Right lobe of liver (tissue), 6 donors: ENCODE data around the gene PHLDA2. TPM values are rescaled to one million over a fixed set of nuclear protein-coding genes. Genes with fewer than 3 reads are reported as not detected.

Experiments
- ATAC-seq, 4 donors: fragments of 200-7000 bp; cut with Tn5 transposase; one replicate each; pipeline ENCODE4 v1.9.1; 2020; ENCODE audit warnings: mild to moderate bottlenecking in 4 of 4, moderate library complexity in 4 of 4
- DNase-seq, 3 donors: peaks; one replicate each; pipeline ENCODE4 v3.0.0-alpha.2; 2020
- H3K27ac ChIP-seq, 3 donors: fragments of 200-600 bp; one replicate each; pipeline ENCODE4 v1.8.0; 2022
- H3K27me3 ChIP-seq, 2 donors: fragments of 200-600 bp; one replicate each; pipeline ENCODE4 v1.8.0; 2022
- H3K36me3 ChIP-seq, 4 donors: fragments of 200-600 bp; sonication (generic) in 1 of 4; one replicate each; pipeline versions ENCODE4 v1.5.1 to v1.8.0; 2017 to 2022; ENCODE audit warnings: control low read depth in 1 of 4
- H3K4me1 ChIP-seq, 4 donors: fragments of 200-600 bp; sonication (generic) in 1 of 4; one replicate each; pipeline versions ENCODE4 v1.5.1 to v1.8.0; 2017 to 2022; ENCODE audit warnings: control low read depth in 1 of 4
- H3K4me3 ChIP-seq, 3 donors: fragments of 200-600 bp; one replicate each; pipeline ENCODE4 v1.8.0; 2022
- H3K9me3 ChIP-seq, 4 donors: fragments of 200-600 bp; sonication (generic) in 1 of 4; one replicate each; pipeline versions ENCODE4 v1.5.1 to v1.8.0; 2017 to 2022; ENCODE audit warnings: control low read depth in 1 of 4
- POLR2A ChIP-seq: fragments of 450-650 bp; IDR thresholded peaks from one replicate; pipeline ENCODE4 v1.6.1; 2017; ENCODE audit warnings: antibody characterized with exemption, mild to moderate bottlenecking
- WGBS: methylation state at CpG from one replicate; pipeline ENCODE4 v1.1.6; 2018; ENCODE audit warnings: low coverage, low lambda C conversion rate; ENCODE audit not compliant: insufficient coverage; ENCODE audit errors: missing lambda C conversion rate; 5-methylcytosine and 5-hydroxymethylcytosine counted together
- intact Hi-C, 2 donors: fragments of 100-400 bp; cut with DNase I; formaldehyde crosslinking; loops; one replicate each; pipeline versions ENCODE4 v1.11.2 to v1.14.1; 2022
- total RNA-seq, 6 experiments: library from RNA; depleted of rRNA in 2 of 6; stranded (reverse); fragments of >200 nt in 2 of 6; fragmentation: NEBNext Ultra II Directional in 3 of 6; extraction: Animal tissue kit (Norgen Biotek cat#: 25700) in 3 of 6; gene quantifications; one replicate each; pipeline versions ENCODE4 v1.1.0 to v1.2.4, GENCODE V29; 2016 to 2023
- TF ChIP-seq, protein P1 (sequence below), 4 donors: fragments of 200-600 bp in 3 of 4; fragments of 450-650 bp in 1 of 4; IDR thresholded peaks; one replicate each; pipeline versions ENCODE4 v1.5.1 to v1.8.0; 2016 to 2022; ENCODE audit warnings: antibody characterized with exemption in 4 of 4, mild to moderate bottlenecking in 2 of 4
- donor health status: DM: no; HTN: yes; CAD: no.
- donor health status: DM: no; HTN: no; CAD: no.
- donor health status: DM: no; HTN: no; CAD: no.
- donor health status: DM: no; HTN: yes; CAD: no.
- donor health status: DM: no; HTN: yes; CAD: no.

The PHLDA2 gene
- total RNA-seq, 6 experiments from 2014 or later, result 0.51 to 12.7 (median 5.9) TPM; not detected in 1

DNA sequence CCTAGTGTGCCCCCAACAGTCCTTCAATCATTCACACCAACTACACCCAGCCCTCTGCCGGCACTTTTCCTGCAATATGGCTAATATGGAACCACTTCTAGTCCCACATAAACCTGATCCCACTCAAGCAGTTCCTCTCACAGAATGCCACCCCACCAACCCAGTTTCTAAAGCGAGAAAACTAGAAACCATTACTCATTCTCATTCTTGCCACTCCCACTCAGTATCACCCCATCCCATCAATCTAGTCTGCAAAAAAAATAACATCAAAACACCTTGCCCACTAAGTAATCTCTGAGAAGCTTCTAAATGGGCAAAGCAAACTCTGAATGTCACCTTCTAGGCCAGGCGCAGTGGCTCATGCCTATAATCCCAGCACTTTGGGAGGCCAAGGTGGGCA, 45.1 kb upstream of the PHLDA2 start:
- no peaks in the 10 kb centered on the region for H3K4me1 ChIP-seq
- H3K9me3 ChIP-seq, result no peaks in the 10 kb centered on the region
- intact Hi-C loops, result no loop called here
- ATAC-seq (no peak), DNase-seq (no peak)
- no peak overlapping the region for H3K4me3 ChIP-seq
- no peaks in the 10 kb centered on the region for H3K27me3 ChIP-seq
- 91% methylated on average over 3 of the region's 3 CpGs for WGBS
- H3K36me3 ChIP-seq, result peaks cover 7 to 93% (median 49%) of the 10 kb centered on the region in 4 donors
- H3K27ac ChIP-seq, result no peak overlapping the region
- TF ChIP-seq, protein P1, sequence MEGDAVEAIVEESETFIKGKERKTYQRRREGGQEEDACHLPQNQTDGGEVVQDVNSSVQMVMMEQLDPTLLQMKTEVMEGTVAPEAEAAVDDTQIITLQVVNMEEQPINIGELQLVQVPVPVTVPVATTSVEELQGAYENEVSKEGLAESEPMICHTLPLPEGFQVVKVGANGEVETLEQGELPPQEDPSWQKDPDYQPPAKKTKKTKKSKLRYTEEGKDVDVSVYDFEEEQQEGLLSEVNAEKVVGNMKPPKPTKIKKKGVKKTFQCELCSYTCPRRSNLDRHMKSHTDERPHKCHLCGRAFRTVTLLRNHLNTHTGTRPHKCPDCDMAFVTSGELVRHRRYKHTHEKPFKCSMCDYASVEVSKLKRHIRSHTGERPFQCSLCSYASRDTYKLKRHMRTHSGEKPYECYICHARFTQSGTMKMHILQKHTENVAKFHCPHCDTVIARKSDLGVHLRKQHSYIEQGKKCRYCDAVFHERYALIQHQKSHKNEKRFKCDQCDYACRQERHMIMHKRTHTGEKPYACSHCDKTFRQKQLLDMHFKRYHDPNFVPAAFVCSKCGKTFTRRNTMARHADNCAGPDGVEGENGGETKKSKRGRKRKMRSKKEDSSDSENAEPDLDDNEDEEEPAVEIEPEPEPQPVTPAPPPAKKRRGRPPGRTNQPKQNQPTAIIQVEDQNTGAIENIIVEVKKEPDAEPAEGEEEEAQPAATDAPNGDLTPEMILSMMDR (IDR thresholded peaks at IDR 0.05), result no peak
- no peak for TF ChIP-seq POLR2A

DNA sequence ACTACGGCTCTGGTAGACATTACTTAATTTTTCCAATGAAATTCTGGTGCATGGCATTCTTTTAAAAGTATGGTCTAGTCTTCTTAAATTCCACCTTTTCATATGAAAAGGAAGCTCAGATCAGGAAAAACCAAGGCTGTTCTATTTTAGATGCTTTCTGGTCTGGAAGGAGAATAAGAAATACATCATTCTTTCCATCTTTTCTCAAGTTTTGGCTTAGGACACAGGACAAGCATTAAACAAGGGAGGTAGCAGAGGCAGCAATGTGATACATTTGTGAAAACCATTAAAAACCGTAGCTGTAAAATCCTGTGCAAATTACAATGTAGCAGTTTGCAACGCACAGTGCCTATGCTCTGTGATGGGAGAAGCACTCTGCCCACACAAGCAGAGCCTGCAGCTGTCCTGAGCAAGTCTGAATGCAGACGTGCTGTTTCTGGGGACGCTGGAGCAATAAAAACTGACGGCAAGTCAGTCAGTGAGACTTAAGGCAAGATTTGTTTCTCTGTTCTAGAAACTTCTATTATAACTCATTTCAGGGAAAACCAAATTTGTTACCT, 39.2 kb upstream of the PHLDA2 start:
- no peak overlapping the region for H3K4me3 ChIP-seq
- TF ChIP-seq, protein P1 (IDR thresholded peaks at IDR 0.05), result no peak
- TF ChIP-seq POLR2A, result no peak
- no peak overlapping the region for H3K27ac ChIP-seq
- intact Hi-C loops, result no loop called here
- no peaks in the 10 kb centered on the region for H3K9me3 ChIP-seq
- no peaks in the 10 kb centered on the region for H3K4me1 ChIP-seq
- H3K36me3 ChIP-seq, result peaks cover 6 to 99% (median 49%) of the 10 kb centered on the region in 4 donors
- H3K27me3 ChIP-seq, result no peaks in the 10 kb centered on the region
- WGBS, result 72% methylated on average over 6 of the region's 6 CpGs
- ATAC-seq (no peak), DNase-seq (no peak)

DNA sequence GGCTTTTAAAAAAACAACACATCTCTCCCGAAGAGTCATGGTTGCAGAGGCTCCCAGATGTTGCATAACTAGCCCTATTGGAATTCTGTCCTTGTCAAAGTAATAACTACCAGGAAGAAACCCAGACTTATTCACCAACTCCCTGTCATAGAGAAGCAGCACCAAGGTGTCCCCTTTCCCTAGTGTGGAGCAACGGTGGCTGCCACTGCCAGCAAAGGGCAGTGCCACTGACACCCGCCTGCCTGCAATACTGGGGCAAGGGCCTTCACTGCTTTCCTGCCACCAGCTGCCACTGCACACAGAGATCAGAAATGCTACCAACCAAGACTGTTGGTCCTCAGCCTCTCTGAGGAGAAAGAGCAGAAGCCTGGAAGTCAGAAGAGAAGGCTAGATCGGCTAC, 35.6 kb upstream of the PHLDA2 start:
- intact Hi-C loops, result no loop called here
- no peak overlapping the region for H3K27ac ChIP-seq
- H3K4me1 ChIP-seq, result no peaks in the 10 kb centered on the region
- DNase-seq (no peak), ATAC-seq (peak in 2 of 4 donors; percentile 65 to 69)
- WGBS, result 73% methylated on average over 3 of the region's 4 CpGs
- H3K9me3 ChIP-seq, result no peaks in the 10 kb centered on the region
- peaks cover 0 to 93% (median 36%) of the 10 kb centered on the region in 4 donors for H3K36me3 ChIP-seq
- no peak overlapping the region for H3K4me3 ChIP-seq
- no peak for TF ChIP-seq POLR2A
- TF ChIP-seq, protein P1 (IDR thresholded peaks at IDR 0.05), result no peak
- H3K27me3 ChIP-seq, result no peaks in the 10 kb centered on the region

DNA sequence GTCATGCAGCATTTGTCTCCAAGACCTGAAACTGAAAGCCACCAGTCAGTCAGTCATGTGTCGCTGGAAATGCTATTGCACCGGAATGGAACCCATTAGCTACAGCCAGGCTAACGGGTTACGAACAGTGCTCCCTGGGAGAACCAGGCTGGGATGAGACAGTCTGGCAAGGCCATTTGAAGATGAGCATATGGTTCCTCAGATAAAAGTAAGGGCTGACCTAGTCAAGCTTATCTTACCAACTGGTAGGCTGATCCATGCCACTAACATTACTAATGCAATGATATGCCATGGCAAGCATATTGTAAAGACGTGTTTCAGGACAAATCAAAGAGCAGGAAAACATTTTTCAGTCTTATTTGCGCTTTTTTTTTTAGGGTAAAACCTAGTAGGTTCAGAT, 34.5 kb upstream of the PHLDA2 start:
- ATAC-seq, result peak in 1 of 4 donors; percentile 14
- no peak for TF ChIP-seq POLR2A
- TF ChIP-seq, protein P1 (IDR thresholded peaks at IDR 0.05), result no peak
- Histone ChIP-seq H3K36me3 (peaks cover 0 to 93% (median 33%) of the 10 kb centered on the region in 4 donors), H3K4me3 (no peak overlapping the region), H3K9me3 (no peaks in the 10 kb centered on the region), H3K4me1 (no peaks in the 10 kb centered on the region), H3K27ac (no peak overlapping the region), H3K27me3 (no peaks in the 10 kb centered on the region)
- intact Hi-C loops, result no loop called here
- no peak for DNase-seq
- 91% methylated on average over 6 of the region's 6 CpGs for WGBS
